ENCODE measurements around the gene PKD1L1. TPM values are rescaled to one million over a fixed set of nuclear protein-coding genes. Genes with fewer than 3 reads are reported as not detected.
"Not testable (repeated sequence)": the region's sequence is repeated elsewhere in the genome, so short reads cannot be mapped to it uniquely, and the experiment has no call there.

PKD1L1 gene
- total RNA-seq, 2 experiments from 2014 or later, result 0.02 to 0.05 TPM

- Mint-ChIP-seq H3K36me3 (ENCODE audit: low read depth) (no peaks in the 10 kb centered on the region), H3K9me3 (no peaks in the 10 kb centered on the region), H3K4me1 (ENCODE audit: low read depth) (no peaks in the 10 kb centered on the region), H3K4me3 (no peak overlapping the region), H3K27me3 (ENCODE audit: low read depth) (peaks cover 10% of the 10 kb centered on the region), H3K27ac (no peak overlapping the region)
- intact Hi-C loops (cut with micrococcal nuclease), result no loop called here
- no peak for DNase-seq
- CTCF ChIA-PET, result no interaction called here
Observed at GRCh38 chr7:47755248-47755647, 193.0 kb downstream of the PKD1L1 start.

- H3K9me3 Mint-ChIP-seq; H3K4me1 Mint-ChIP-seq (ENCODE audit: low read depth); H3K27ac Mint-ChIP-seq; H3K36me3 Mint-ChIP-seq (ENCODE audit: low read depth); DNase-seq; CTCF ChIA-PET; intact Hi-C loops (cut with micrococcal nuclease); H3K4me3 Mint-ChIP-seq: not testable (repeated sequence)
- H3K27me3 Mint-ChIP-seq (ENCODE audit: low read depth), result peaks cover 15% of the 10 kb centered on the region
Observed at GRCh38 chr7:47751724-47752123, 196.5 kb downstream of the PKD1L1 start.

GRCh38 chr7:47751043-47751442 lies 197.2 kb downstream of the PKD1L1 start:
- H3K27me3 Mint-ChIP-seq (ENCODE audit: low read depth), result peaks cover 15% of the 10 kb centered on the region
- H3K4me3 Mint-ChIP-seq, result no peak overlapping the region
- intact Hi-C loops (cut with micrococcal nuclease), result no loop called here
- CTCF ChIA-PET, result no interaction called here
- no peak overlapping the region for H3K27ac Mint-ChIP-seq
- H3K36me3 Mint-ChIP-seq (ENCODE audit: low read depth), result no peaks in the 10 kb centered on the region
- no peak for DNase-seq
- H3K9me3 Mint-ChIP-seq, result no peaks in the 10 kb centered on the region
- H3K4me1 Mint-ChIP-seq (ENCODE audit: low read depth), result no peaks in the 10 kb centered on the region

- no peak for DNase-seq
- Mint-ChIP-seq H3K4me1 (ENCODE audit: low read depth) (no peaks in the 10 kb centered on the region), H3K9me3 (no peaks in the 10 kb centered on the region), H3K27me3 (ENCODE audit: low read depth) (peaks cover 14% of the 10 kb centered on the region), H3K36me3 (ENCODE audit: low read depth) (no peaks in the 10 kb centered on the region), H3K4me3 (no peak overlapping the region), H3K27ac (no peak overlapping the region)
- intact Hi-C loops (cut with micrococcal nuclease), result no loop called here
- CTCF ChIA-PET, result no interaction called here
Observed at GRCh38 chr7:47748041-47748440, 200.2 kb downstream of the PKD1L1 start.

GRCh38 chr7:47747160-47747559 lies 201.1 kb downstream of the PKD1L1 start:
- CTCF ChIA-PET, result no interaction called here
- Mint-ChIP-seq H3K36me3 (ENCODE audit: low read depth) (no peaks in the 10 kb centered on the region), H3K27me3 (ENCODE audit: low read depth) (peaks cover 14% of the 10 kb centered on the region), H3K4me3 (no peak overlapping the region), H3K27ac (no peak overlapping the region), H3K4me1 (ENCODE audit: low read depth) (no peaks in the 10 kb centered on the region), H3K9me3 (no peaks in the 10 kb centered on the region)
- no peak for DNase-seq
- intact Hi-C loops (cut with micrococcal nuclease), result no loop called here

GRCh38 chr7:47746468-47746867 lies 201.8 kb downstream of the PKD1L1 start:
- Mint-ChIP-seq H3K27me3 (ENCODE audit: low read depth) (peaks cover 16% of the 10 kb centered on the region), H3K36me3 (ENCODE audit: low read depth) (no peaks in the 10 kb centered on the region), H3K27ac (no peak overlapping the region), H3K9me3 (peaks cover 2% of the 10 kb centered on the region), H3K4me3 (no peak overlapping the region), H3K4me1 (ENCODE audit: low read depth) (no peaks in the 10 kb centered on the region)
- intact Hi-C loops (cut with micrococcal nuclease), result no loop called here
- CTCF ChIA-PET, result no interaction called here
- no peak for DNase-seq

GRCh38 chr7:47744883-47745282 lies 203.4 kb downstream of the PKD1L1 start:
- peaks cover 2% of the 10 kb centered on the region for H3K9me3 Mint-ChIP-seq
- intact Hi-C loops (cut with micrococcal nuclease), result no loop called here

GRCh38 chr7:47743965-47744591 lies 204.2 kb downstream of the PKD1L1 start:
- intact Hi-C loops (cut with micrococcal nuclease), result no loop called here
- H3K36me3 Mint-ChIP-seq (ENCODE audit: low read depth), result no peaks in the 10 kb centered on the region
- no peaks in the 10 kb centered on the region for H3K4me1 Mint-ChIP-seq (ENCODE audit: low read depth)
- no peak for DNase-seq
- H3K9me3 Mint-ChIP-seq, result peaks cover 2% of the 10 kb centered on the region
- no peak overlapping the region for H3K4me3 Mint-ChIP-seq
- CTCF ChIA-PET, result no interaction called here
- H3K27me3 Mint-ChIP-seq (ENCODE audit: low read depth), result peaks cover 11% of the 10 kb centered on the region
- no peak overlapping the region for H3K27ac Mint-ChIP-seq

More at GRCh38 chr7:47744883-47745282, 203.4 kb downstream of the PKD1L1 start:
- no peaks in the 10 kb centered on the region for H3K4me1 Mint-ChIP-seq (ENCODE audit: low read depth)
- peaks cover 15% of the 10 kb centered on the region for H3K27me3 Mint-ChIP-seq (ENCODE audit: low read depth)
- H3K4me3 Mint-ChIP-seq, result no peak overlapping the region
- no peak for DNase-seq
- no peak overlapping the region for H3K27ac Mint-ChIP-seq
- H3K36me3 Mint-ChIP-seq (ENCODE audit: low read depth), result no peaks in the 10 kb centered on the region
- CTCF ChIA-PET, result no interaction called here

GRCh38 chr7:47741984-47742383 lies 206.3 kb downstream of the PKD1L1 start:
- no peaks in the 10 kb centered on the region for H3K36me3 Mint-ChIP-seq (ENCODE audit: low read depth)
- no peak for DNase-seq
- CTCF ChIA-PET, result no interaction called here
- H3K4me1 Mint-ChIP-seq (ENCODE audit: low read depth), result no peaks in the 10 kb centered on the region
- H3K27me3 Mint-ChIP-seq (ENCODE audit: low read depth), result peaks cover 10% of the 10 kb centered on the region
- H3K27ac Mint-ChIP-seq, result no peak overlapping the region
- intact Hi-C loops (cut with micrococcal nuclease), result no loop called here
- H3K9me3 Mint-ChIP-seq, result peaks cover 2% of the 10 kb centered on the region
- H3K4me3 Mint-ChIP-seq, result no peak overlapping the region

GRCh38 chr7:47739891-47740290 lies 208.4 kb downstream of the PKD1L1 start:
- CTCF ChIA-PET, result no interaction called here
- H3K9me3 Mint-ChIP-seq, result peaks cover 2% of the 10 kb centered on the region
- intact Hi-C loops (cut with micrococcal nuclease), result no loop called here
- no peaks in the 10 kb centered on the region for H3K36me3 Mint-ChIP-seq (ENCODE audit: low read depth)
- no peaks in the 10 kb centered on the region for H3K4me1 Mint-ChIP-seq (ENCODE audit: low read depth)
- H3K4me3 Mint-ChIP-seq, result no peak overlapping the region
- H3K27ac Mint-ChIP-seq, result no peak overlapping the region
- no peak for DNase-seq
- H3K27me3 Mint-ChIP-seq (ENCODE audit: low read depth), result peaks cover 13% of the 10 kb centered on the region

- Mint-ChIP-seq H3K4me3 (no peak overlapping the region), H3K9me3 (peaks cover 2% of the 10 kb centered on the region), H3K4me1 (ENCODE audit: low read depth) (no peaks in the 10 kb centered on the region), H3K27me3 (ENCODE audit: low read depth) (peaks cover 13% of the 10 kb centered on the region), H3K27ac (no peak overlapping the region), H3K36me3 (ENCODE audit: low read depth) (no peaks in the 10 kb centered on the region)
- CTCF ChIA-PET, result no interaction called here
- DNase-seq, result no peak
- intact Hi-C loops (cut with micrococcal nuclease), result no loop called here
Observed at GRCh38 chr7:47739301-47739875, 208.9 kb downstream of the PKD1L1 start.

GRCh38 chr7:47738563-47739166 lies 209.6 kb downstream of the PKD1L1 start:
- Mint-ChIP-seq H3K4me1 (ENCODE audit: low read depth) (no peaks in the 10 kb centered on the region), H3K9me3 (peaks cover 2% of the 10 kb centered on the region), H3K27me3 (ENCODE audit: low read depth) (peaks cover 7% of the 10 kb centered on the region), H3K36me3 (ENCODE audit: low read depth) (no peaks in the 10 kb centered on the region), H3K27ac (no peak overlapping the region), H3K4me3 (no peak overlapping the region)
- no peak for DNase-seq
- CTCF ChIA-PET, result no interaction called here
- intact Hi-C loops (cut with micrococcal nuclease), result no loop called here

GRCh38 chr7:47737601-47738000 lies 210.7 kb downstream of the PKD1L1 start:
- no peaks in the 10 kb centered on the region for H3K36me3 Mint-ChIP-seq (ENCODE audit: low read depth)

More at GRCh38 chr7:47737601-47738000, 210.7 kb downstream of the PKD1L1 start:
- intact Hi-C loops (cut with micrococcal nuclease), result no loop called here
- DNase-seq, result no peak
- CTCF ChIA-PET, result no interaction called here
- peaks cover 7% of the 10 kb centered on the region for H3K27me3 Mint-ChIP-seq (ENCODE audit: low read depth)
- no peaks in the 10 kb centered on the region for H3K4me1 Mint-ChIP-seq (ENCODE audit: low read depth)
- H3K9me3 Mint-ChIP-seq, result peaks cover 2% of the 10 kb centered on the region
- no peak overlapping the region for H3K4me3 Mint-ChIP-seq
- H3K27ac Mint-ChIP-seq, result no peak overlapping the region
